ENCODE measurements around the gene GPR107.
A peak's percentile ranks its signal among the peaks of the same experiment; 100 is the strongest.

Gene GPR107

GRCh38 chr9:130027533-130028365 is 26.0 kb upstream of the GPR107 start:
- no peak for DNase-seq (ENCODE audit: low read depth)

- DNase-seq (ENCODE audit: low read depth), result no peak
Observed at GRCh38 chr9:130028493-130029222, 25.0 kb upstream of the GPR107 start.

DNA sequence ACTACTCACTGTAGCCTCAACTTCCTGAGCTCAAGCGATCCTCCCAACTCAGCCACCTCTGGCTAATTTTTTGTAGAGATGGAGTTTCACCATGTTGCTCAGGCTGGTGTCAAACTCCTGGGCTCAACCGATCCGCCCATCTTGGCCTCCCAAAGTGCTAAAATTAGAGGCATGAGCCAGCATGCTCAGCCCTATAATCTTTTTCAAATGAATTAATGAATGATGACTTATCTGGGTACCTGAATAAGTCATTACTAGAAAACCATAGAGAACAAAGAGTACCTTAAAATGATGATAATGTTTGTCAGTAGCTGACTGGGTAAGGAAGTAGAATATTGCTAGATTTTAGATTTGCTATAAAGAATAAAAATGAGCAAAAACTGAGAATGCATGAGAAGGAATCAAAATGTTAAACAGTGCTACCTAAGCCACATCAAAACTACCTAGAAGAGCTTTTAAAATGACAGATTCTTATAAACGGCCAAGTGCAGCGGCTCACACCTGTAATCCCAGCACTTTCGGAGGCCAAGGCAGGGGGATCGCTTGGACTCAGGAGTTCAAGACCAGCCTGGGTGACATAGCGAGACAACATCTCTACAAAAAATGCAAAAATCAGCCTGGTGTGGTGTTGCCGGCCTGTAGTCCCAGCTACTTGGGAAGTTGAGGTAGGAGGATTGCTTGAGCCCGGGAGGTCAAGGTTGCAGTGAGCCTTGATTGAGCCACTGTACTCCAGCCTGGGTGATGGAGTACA is 24.3 kb upstream of the GPR107 start:
- DNase-seq (ENCODE audit: low read depth), result no peak

DNA sequence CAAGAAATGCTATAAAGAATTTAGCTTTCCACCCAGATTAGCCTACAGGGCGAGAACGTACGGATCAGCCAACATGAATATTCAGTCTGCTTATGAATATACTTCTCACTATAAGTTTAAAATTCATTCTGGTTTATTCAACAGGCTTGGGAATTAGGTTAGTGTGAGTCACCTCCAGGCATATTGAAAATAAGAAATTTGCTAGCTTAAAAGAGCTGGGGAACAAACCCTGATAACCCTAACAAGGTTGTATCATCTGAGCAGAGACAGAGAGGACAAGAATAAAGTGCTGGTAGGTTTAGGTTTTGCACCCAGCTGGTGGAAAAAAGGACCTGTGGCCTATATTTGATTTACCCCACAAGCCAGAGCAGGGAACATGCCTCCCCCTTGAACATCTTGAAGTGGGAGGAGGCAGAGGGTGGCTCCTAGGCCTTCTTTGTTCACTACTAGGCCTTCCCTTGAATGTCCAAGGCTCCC is 23.0 kb upstream of the GPR107 start:
- DNase-seq (ENCODE audit: low read depth), result no peak

- DNase-seq (ENCODE audit: low read depth), result peak; percentile 78
Observed at GRCh38 chr9:130034570-130034969, 19.1 kb upstream of the GPR107 start.

GRCh38 chr9:130036099-130036498 is 17.6 kb upstream of the GPR107 start:
- no peak for DNase-seq (ENCODE audit: low read depth)

- DNase-seq (ENCODE audit: low read depth), result no peak
Observed at GRCh38 chr9:130039528-130040147, 14.1 kb upstream of the GPR107 start.

GRCh38 chr9:130040984-130041647 is 12.6 kb upstream of the GPR107 start:
- DNase-seq (ENCODE audit: low read depth), result no peak

- no peak for DNase-seq (ENCODE audit: low read depth)
Observed at GRCh38 chr9:130041648-130042405, 11.9 kb upstream of the GPR107 start.

DNA sequence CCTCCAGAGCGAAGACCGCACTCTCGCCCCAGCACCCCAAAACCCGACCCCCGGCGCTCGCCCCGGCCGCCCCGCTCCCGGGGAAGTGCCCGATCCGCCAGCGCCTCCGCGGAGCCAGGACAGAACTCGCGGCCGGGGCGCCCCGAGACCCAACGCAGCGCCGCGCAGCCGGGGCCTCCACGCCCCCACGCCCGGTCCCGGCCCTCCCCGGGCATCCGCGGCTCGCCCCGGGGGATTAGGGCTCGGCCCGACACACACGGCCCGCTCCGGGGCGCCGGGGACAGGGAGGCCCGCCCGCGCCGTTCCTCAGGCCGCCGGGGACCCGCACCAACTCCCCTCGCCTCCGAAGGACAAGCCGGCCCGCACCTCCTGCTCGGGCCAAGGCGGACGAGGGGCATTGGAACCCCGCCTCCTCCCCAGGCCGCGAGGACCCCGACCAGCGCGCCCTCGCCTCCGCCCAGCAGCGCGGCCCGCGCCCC is 11.3 kb upstream of the GPR107 start:
- no peak for DNase-seq (ENCODE audit: low read depth)

DNA sequence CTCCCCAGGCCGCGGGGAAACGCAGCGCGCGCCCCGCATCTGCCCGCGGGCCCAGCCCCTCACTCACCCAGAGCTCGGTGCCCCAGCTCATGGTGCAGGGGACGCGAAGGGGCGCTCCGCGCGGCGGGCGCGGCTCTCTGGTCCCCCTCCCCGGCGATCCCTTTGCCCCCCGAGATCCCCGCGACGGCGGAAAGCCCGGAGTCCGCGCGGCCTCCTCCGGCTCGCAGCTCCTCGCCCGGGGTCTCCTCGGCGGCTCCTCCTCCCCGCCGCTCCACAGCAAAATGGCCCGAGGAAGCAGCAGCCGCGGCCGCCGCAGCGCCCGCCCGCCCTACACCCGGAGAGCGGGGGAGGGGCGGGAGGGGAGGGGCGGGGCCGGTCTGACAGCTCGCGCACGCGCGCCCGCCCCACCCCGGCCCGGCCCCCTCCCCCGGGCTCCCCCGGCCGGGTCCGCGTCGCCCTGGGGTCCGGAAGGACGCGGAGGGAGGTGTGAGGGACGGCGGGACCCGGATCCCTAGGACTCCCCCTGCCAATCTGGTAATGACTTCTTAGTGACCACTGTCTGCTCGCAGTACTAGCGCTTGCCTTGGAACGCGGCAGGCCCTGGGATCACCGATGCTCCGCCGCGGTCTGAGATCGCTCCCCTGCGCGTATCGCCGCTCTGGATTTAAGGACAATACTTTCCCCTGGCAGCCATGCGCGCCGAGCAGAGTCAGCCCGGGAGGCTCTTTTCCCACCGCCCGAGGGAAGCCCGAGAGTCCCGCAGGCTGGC is 10.6 kb upstream of the GPR107 start, which contains the start of gene FNBP1:
FNBP1 (minus strand) TSS at position 305 of the 769 bp plus-strand sequence; CDS start at position 91, 214 bp downstream.
- DNase-seq (ENCODE audit: low read depth), result peak; percentile 54

GRCh38 chr9:130043654-130044623 is 9.8 kb upstream of the GPR107 start:
- DNase-seq (ENCODE audit: low read depth), result no peak

DNA sequence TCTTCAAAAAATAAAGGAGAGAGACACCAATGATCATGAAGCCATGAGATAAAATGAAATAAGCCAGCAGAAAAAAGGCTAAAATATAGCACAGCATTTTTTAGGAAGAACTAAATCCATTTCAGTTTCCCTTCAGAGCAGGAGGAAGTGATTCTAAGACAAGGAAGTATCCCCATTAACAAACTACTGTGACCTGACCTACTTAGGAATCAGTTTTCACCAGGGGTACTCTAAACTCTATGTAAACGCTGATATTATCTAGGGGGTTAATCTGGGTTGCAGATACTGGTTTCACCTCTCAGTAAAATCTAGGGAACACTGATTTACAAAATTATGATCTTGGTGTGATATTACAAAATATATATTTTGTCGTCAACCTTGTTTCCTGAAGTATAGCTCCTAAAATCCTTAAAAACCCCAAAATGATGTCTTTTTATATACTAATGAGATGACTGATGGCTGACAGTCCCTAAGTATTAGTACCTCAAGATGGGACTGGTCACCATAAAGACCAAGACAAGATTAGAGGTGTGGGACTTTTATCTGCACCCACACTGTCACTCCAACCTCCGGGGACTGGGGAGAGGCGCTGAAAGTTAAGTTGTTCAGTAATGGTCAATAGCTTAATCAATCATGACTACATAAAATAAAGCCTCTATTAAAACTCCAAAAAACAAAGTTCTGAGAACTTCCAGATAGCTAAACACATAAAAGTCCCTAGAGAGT is 7.8 kb upstream of the GPR107 start:
- no peak for DNase-seq (ENCODE audit: low read depth)

DNA sequence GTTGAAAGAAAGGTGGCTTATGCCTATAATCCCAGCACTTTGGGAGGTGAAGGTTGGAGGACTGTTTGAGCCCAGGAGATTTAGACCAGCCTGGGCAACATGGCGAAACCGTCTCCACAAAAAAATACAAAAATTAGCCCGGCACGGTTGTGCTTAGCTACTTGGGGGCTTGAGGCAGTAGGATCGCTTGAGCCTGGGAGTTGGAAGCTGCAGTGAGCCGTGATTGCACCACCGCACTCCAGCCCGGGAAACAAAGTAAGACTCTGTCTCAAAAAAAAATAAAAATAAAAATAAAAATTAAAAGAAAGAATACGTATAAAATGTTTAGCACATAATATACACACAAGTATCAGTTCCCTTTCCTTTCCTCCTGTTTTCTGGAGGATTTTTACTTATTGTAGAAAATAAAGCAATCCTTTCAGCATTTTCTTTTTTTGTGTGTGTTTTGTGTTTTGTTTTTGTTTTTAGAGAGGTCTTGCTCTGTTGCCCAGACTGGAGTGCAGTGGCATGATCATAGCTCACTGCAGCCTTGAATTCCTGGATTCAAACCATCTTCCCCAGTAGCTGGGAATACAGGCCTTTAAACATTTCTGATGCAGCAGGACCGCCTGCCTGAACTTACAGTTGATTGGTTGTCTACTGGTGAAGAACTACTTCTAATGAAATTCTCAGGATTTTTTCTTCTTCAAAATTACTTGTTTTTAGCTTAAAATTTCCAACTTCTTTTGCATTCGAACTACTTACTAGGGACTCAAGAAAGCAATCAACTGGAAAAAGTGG is 4.1 kb upstream of the GPR107 start:
- no peak for DNase-seq (ENCODE audit: low read depth)

- DNase-seq (ENCODE audit: low read depth), result no peak
Observed at GRCh38 chr9:130050462-130050861, 3.2 kb upstream of the GPR107 start.

DNA sequence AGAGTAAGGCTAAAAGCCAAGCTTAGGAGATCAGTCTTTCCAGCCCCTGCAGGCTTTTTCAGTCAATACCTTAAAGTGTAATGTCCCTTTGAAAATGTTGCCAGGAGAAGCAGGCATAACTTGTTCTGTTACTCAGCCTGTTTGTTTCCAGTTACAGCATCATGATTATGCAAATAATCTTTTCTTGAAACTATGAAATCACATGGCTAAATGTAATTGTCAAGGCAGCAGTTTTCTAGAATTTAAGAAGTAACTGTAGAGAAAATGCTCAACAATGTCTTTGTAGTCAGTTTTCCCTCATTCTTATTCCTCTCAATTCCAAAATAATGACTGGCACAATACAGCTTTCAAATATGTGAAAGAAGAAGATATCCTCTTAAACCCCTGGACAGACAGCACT is 1.9 kb upstream of the GPR107 start:
- DNase-seq (ENCODE audit: low read depth), result no peak

DNA sequence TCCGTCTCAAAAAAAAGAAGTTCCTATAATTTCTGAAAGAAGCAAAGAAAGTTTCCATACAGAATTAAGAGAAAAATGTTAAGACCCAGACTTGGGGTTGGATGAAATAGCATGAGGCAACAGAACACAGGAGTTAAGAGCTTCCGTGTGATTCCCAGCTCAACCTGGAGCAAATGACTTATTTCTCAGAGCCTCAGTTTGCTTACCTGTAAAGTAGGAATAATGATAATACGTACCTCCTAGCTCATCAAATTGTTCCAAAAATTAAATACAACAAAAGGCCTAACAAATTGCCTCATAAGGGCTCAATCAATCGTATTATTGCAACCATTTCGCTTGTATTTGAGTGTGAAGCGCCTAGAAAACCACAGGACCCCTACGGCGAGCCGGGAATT is 600 bp upstream of the GPR107 start:
- no peak for DNase-seq (ENCODE audit: low read depth)
